Measurements from ENCODE around the gene ZMAT2. TPM values are rescaled to one million over a fixed set of nuclear protein-coding genes. Genes with fewer than 3 reads are reported as not detected.

Gene ZMAT2
- total RNA-seq, 1 donor from 2014 or later = 71.5 TPM

- Histone ChIP-seq H3K27me3 (no peaks in the 10 kb centered on the region), H3K4me3 (peak overlapping the region; percentile 79), H3F3A (ENCODE audit: low read depth) (peaks cover 12% of the 10 kb centered on the region), H2AFZ (replicated peaks) (peak overlapping the region; percentile 92), H3K36me3 (no peaks in the 10 kb centered on the region), H3K79me2 (ENCODE audit: low read depth) (peaks cover 48% of the 10 kb centered on the region), H3K9ac (peak overlapping the region; percentile 61), H3K4me2 (peak overlapping the region; percentile 82), H4K20me1 (ENCODE audit: low read depth) (peaks cover 11% of the 10 kb centered on the region), H3K9me3 (ENCODE audit: low read depth) (no peaks in the 10 kb centered on the region), H3K27ac (no peak overlapping the region), H3K4me1 (no peaks in the 10 kb centered on the region)
- Mint-ChIP-seq H3K4me1 (peaks cover 17% of the 10 kb centered on the region), H3K27ac (peak overlapping the region; percentile 76), H3K36me3 (peaks cover 2% of the 10 kb centered on the region), H3K9me3 (no peaks in the 10 kb centered on the region), H3K4me3 (peak overlapping the region; percentile 98), H3K27me3 (ENCODE audit: insufficient read depth, low read depth) (no peaks in the 10 kb centered on the region)
- TF ChIP-seq EZH2phosphoT487 (IDR thresholded peaks at IDR 0.05) = no peak
- TF ChIP-seq EZH2 (IDR thresholded peaks at IDR 0.05) = no peak
- no peak for TF ChIP-seq CTCF (IDR thresholded peaks at IDR 0.05)
- no peak for DNase-seq (ENCODE audit: low spot score)
Observed at GRCh38 chr5:140690376-140690932, 9.8 kb upstream of the ZMAT2 start.

- Histone ChIP-seq H3K4me1 (no peaks in the 10 kb centered on the region), H3K27me3 (no peaks in the 10 kb centered on the region), H2AFZ (replicated peaks) (peak within 1 kb of the TSS; percentile 92), H3K27ac (peak within 1 kb of the TSS; percentile 87), H3K36me3 (no peaks in the 10 kb centered on the region), H3K9ac (peak within 1 kb of the TSS; percentile 61), H3F3A (ENCODE audit: low read depth) (peaks cover 12% of the 10 kb centered on the region), H3K4me2 (peak within 1 kb of the TSS; percentile 82), H3K79me2 (ENCODE audit: low read depth) (peaks cover 48% of the 10 kb centered on the region), H4K20me1 (ENCODE audit: low read depth) (peaks cover 11% of the 10 kb centered on the region), H3K9me3 (ENCODE audit: low read depth) (no peaks in the 10 kb centered on the region), H3K4me3 (peak within 1 kb of the TSS; percentile 79)
- peak; percentile 94 for DNase-seq (ENCODE audit: low spot score)
- Mint-ChIP-seq H3K36me3 (peaks cover 7% of the 10 kb centered on the region), H3K4me3 (peak within 1 kb of the TSS; percentile 98), H3K27me3 (ENCODE audit: insufficient read depth, low read depth) (no peaks in the 10 kb centered on the region), H3K4me1 (peaks cover 17% of the 10 kb centered on the region), H3K27ac (peak within 1 kb of the TSS; percentile 76), H3K9me3 (no peaks in the 10 kb centered on the region)
- TF ChIP-seq EZH2phosphoT487 (IDR thresholded peaks at IDR 0.05) = no peak
- TF ChIP-seq EZH2 (IDR thresholded peaks at IDR 0.05) = no peak
- no peak for TF ChIP-seq CTCF (IDR thresholded peaks at IDR 0.05)
Observed at GRCh38 chr5:140690941-140691924, 9.0 kb upstream of the ZMAT2 start, which contains the start of the genes HARS1 and HARS2. HARS1 (minus strand) TSS chr5:140691370; CDS start chr5:140691304, 66 bp downstream. HARS2 (plus strand) TSS chr5:140691455; CDS start chr5:140691649, 194 bp downstream.

- no peaks in the 10 kb centered on the region for H3K4me1 ChIP-seq
- Mint-ChIP-seq H3K4me1 (peaks cover 17% of the 10 kb centered on the region), H3K9me3 (no peaks in the 10 kb centered on the region), H3K27ac (no peak overlapping the region), H3K27me3 (ENCODE audit: insufficient read depth, low read depth) (no peaks in the 10 kb centered on the region), H3K4me3 (no peak overlapping the region), H3K36me3 (peaks cover 25% of the 10 kb centered on the region)
- H3F3A ChIP-seq (ENCODE audit: low read depth) = peaks cover 15% of the 10 kb centered on the region
- no peak overlapping the region for H3K9ac ChIP-seq
- no peak overlapping the region for H3K4me3 ChIP-seq
- TF ChIP-seq EZH2phosphoT487 (IDR thresholded peaks at IDR 0.05) (no peak), CTCF (IDR thresholded peaks at IDR 0.05) (no peak), EZH2 (IDR thresholded peaks at IDR 0.05) (no peak)
- no peak overlapping the region for H3K27ac ChIP-seq
- no peak overlapping the region for H3K4me2 ChIP-seq
- H2AFZ ChIP-seq (replicated peaks) = no peak overlapping the region
- DNase-seq (ENCODE audit: low spot score) = no peak
- H3K79me2 ChIP-seq (ENCODE audit: low read depth) = peaks cover 37% of the 10 kb centered on the region
- H4K20me1 ChIP-seq (ENCODE audit: low read depth) = peaks cover 11% of the 10 kb centered on the region
- H3K9me3 ChIP-seq (ENCODE audit: low read depth) = no peaks in the 10 kb centered on the region
- no peaks in the 10 kb centered on the region for H3K27me3 ChIP-seq
- H3K36me3 ChIP-seq = no peaks in the 10 kb centered on the region
Observed at GRCh38 chr5:140694276-140694675, 6.0 kb upstream of the ZMAT2 start.
